SU-DHL-6 (cell line): ENCODE data around the gene PLCL1.

ENCODE experiments used
- H2AFZ ChIP-seq: fragments of 200-600 bp; sonication (generic); 2 replicates; pipeline ENCODE4 v1.6.1; 2014; ENCODE audit warnings: low read depth, mild to moderate bottlenecking, moderate library complexity, mixed read lengths, antibody characterized with exemption, low read length; ENCODE audit not compliant: severe bottlenecking
- H3F3A ChIP-seq: fragments of 200-600 bp; shearing (Covaris generic); 2 replicates; pipeline ENCODE4 v1.6.0; 2016; ENCODE audit warnings: antibody characterized with exemption, mild to moderate bottlenecking; ENCODE audit not compliant: insufficient read depth
- H3K27ac ChIP-seq: fragments of 200-600 bp; sonication (generic); 2 replicates; pipeline ENCODE4 v1.5.1; 2016; ENCODE audit warnings: low read depth, mild to moderate bottlenecking, low read length, moderate library complexity, mixed read lengths
- H3K27me3 ChIP-seq: fragments of 200-600 bp; sonication (generic), shearing (Covaris generic); 2 replicates; pipeline ENCODE4 v1.6.0; 2014; ENCODE audit warnings: mild to moderate bottlenecking, low read length
- H3K36me3 ChIP-seq: fragments of 200-600 bp; sonication (generic); 2 replicates; pipeline ENCODE4 v1.6.1; 2014; ENCODE audit warnings: mild to moderate bottlenecking, low read length, mixed read lengths
- H3K4me2 ChIP-seq: fragments of 300-600, 200-600 bp; shearing (Covaris generic), sonication (generic); 2 replicates; pipeline ENCODE4 v1.6.0; 2014; ENCODE audit warnings: low read length, low read depth, mild to moderate bottlenecking; ENCODE audit not compliant: poor library complexity, severe bottlenecking
- H3K4me3 ChIP-seq: fragments of 200-600 bp; sonication (generic); 2 replicates; pipeline ENCODE4 v1.5.1; 2014; ENCODE audit warnings: antibody characterized with exemption, low read length, mild to moderate bottlenecking, mixed read lengths; ENCODE audit not compliant: insufficient read depth, poor library complexity, severe bottlenecking
- H3K79me2 ChIP-seq: fragments of 200-600 bp; sonication (generic); 2 replicates; pipeline ENCODE4 v1.6.1; 2014; ENCODE audit warnings: mild to moderate bottlenecking, low read length, moderate library complexity; ENCODE audit not compliant: insufficient read depth
- H3K9ac ChIP-seq: fragments of 200-600 bp; sonication (generic); 2 replicates; pipeline ENCODE4 v1.7.0; 2014; ENCODE audit warnings: mild to moderate bottlenecking, low read length
- H3K9me2 ChIP-seq: fragments of 200-600 bp; sonication (generic); replicated peaks from 2 replicates; pipeline ENCODE4 v1.6.1; 2014; ENCODE audit warnings: low read length; ENCODE audit not compliant: insufficient read depth
- H3K9me3 ChIP-seq: fragments of 200-600 bp; sonication (generic); 2 replicates; pipeline ENCODE4 v1.6.1; 2014; ENCODE audit warnings: low read length, mixed read lengths; ENCODE audit not compliant: insufficient read depth
- H4K20me1 ChIP-seq: fragments of 200-600 bp; sonication (generic); 2 replicates; pipeline ENCODE4 v1.6.1; 2014; ENCODE audit warnings: low read depth, mild to moderate bottlenecking, antibody characterized with exemption, low read length, moderate library complexity, mixed read lengths
- CTCF ChIP-seq: fragments of 200-600 bp; sonication (generic); IDR thresholded peaks from one replicate; pipeline ENCODE4 v1.5.1; 2017; ENCODE audit warnings: antibody characterized with exemption, mild to moderate bottlenecking, low read length, moderate library complexity; ENCODE audit not compliant: insufficient read depth, poor library complexity, severe bottlenecking
- EZH2phosphoT487 ChIP-seq: fragments of 200-600 bp; sonication (generic), shearing (Covaris generic); conservative IDR thresholded peaks from 2 replicates; pipeline ENCODE4 v1.6.1; 2018; ENCODE audit warnings: mild to moderate bottlenecking, antibody characterized with exemption, low read length, moderate library complexity, mixed read lengths

PLCL1 gene

DNA sequence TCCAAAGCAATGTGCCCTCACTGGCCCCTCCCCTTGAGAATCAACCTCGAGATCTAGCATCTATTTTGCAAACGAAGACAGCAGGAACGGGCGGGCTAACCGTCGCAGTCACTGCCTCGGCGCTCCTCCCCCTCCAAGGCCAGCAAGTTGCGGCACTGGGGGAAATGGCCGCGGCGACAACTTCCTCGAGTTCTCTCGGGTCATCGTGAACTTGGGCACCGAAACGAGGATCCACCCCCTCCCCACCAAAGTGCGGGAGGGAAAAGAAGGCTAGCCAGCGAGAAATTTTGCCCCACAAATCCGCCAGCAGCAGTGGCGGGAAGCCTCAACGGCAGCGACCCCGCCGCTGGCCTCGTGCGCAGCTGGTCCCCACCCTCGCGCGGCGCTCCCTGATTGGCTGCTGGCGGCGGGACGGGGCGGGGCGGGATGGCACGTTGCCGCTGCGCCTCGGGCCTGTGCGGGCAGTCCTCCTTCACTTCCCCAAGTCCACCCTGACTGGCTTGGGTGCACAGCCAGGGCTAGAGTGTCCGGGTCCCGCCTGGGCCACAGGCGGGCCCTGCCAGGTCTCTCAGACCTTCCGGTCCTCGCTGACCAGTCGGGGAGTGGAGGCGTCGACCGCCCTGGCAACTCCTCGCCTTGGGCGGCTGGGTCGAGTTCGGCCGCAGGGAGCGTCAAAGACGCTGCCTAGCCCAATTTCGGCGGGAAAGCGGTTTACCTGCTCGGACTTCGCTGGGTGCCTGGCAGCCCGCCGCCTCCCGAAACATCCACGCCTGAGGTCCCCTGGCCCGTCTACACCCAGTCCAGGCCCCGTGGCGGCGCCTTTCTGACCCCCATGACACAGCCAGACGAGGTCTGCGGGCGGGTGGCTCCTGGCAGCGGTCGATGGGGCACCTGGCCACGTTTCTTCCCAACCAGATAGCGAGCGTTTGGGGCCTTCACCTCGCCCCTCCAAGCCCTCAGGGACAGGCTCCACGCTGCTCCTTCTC is 19.1 kb upstream of the PLCL1 start, which contains the start of gene BOLL:
Gene BOLL, minus strand, starts transcription at position 364 of the 986 bp plus-strand sequence. CDS start 3,469 bp downstream, outside the sequence.
- Histone ChIP-seq H4K20me1 (no peaks in the 10 kb centered on the region), H2AFZ (no peak within 1 kb of the TSS), H3K27me3 (no peaks in the 10 kb centered on the region), H3K9me2 (no peaks in the 10 kb centered on the region), H3K4me2 (no peak within 1 kb of the TSS), H3K9ac (no peak within 1 kb of the TSS), H3K27ac (no peak within 1 kb of the TSS), H3F3A (no peaks in the 10 kb centered on the region), H3K36me3 (no peaks in the 10 kb centered on the region), H3K4me3 (no peak within 1 kb of the TSS), H3K9me3 (no peaks in the 10 kb centered on the region), H3K79me2 (no peaks in the 10 kb centered on the region)
- TF ChIP-seq EZH2phosphoT487 = no peak
- TF ChIP-seq CTCF = no peak

DNA sequence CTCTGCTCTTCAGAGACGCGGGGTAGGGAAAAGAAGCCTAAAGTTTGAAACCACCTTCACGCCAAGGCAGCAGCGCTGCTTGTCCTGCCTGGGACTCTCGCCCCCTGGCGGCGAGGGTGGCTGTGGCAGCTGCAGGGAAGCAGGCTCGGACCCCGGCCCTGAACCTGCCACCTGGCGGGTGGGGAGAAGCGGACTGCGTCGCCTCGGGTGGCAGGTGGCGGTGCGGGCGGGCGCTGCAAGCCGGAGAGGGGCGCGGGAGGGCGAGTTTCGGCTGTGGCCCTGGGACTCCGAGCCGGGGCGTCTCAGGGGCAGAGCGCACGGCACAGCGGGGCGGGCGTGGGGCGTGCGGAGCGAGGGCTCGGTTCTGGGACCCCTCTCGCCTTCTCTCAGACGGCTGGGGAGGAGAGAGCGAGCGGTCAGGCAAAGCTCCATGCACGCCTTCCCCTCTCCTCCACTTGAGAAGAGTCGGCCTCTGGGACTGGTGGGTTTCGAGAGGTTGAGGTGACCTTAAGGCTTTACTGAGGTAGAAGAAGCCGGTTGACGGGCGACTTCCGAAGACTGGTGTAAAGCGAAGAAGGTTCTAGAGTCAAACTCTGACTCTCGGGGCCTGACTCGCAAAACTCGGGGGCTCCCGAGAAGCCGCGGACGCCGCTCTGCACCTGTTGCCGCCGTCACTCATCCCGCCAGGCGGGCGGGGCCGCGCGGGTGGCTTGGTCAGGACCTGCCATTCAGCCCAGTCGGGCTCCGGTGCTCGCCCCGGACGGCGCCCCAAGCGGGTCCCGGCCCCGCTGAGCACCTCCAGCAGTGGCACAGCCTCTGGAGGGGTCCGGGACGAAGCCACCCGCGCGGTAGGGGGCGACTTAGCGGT is 18.1 kb upstream of the PLCL1 start:
- no peaks in the 10 kb centered on the region for H3F3A ChIP-seq
- TF ChIP-seq CTCF (no peak), EZH2phosphoT487 (no peak)
- no peaks in the 10 kb centered on the region for H3K36me3 ChIP-seq
- H3K27me3 ChIP-seq = no peaks in the 10 kb centered on the region
- no peak overlapping the region for H3K9ac ChIP-seq
- H3K27ac ChIP-seq = no peak overlapping the region
- H3K4me2 ChIP-seq = no peak overlapping the region
- no peaks in the 10 kb centered on the region for H4K20me1 ChIP-seq
- no peak overlapping the region for H3K4me3 ChIP-seq
- H2AFZ ChIP-seq = no peak overlapping the region
- H3K9me2 ChIP-seq = no peaks in the 10 kb centered on the region
- no peaks in the 10 kb centered on the region for H3K79me2 ChIP-seq
- H3K9me3 ChIP-seq = no peaks in the 10 kb centered on the region

DNA sequence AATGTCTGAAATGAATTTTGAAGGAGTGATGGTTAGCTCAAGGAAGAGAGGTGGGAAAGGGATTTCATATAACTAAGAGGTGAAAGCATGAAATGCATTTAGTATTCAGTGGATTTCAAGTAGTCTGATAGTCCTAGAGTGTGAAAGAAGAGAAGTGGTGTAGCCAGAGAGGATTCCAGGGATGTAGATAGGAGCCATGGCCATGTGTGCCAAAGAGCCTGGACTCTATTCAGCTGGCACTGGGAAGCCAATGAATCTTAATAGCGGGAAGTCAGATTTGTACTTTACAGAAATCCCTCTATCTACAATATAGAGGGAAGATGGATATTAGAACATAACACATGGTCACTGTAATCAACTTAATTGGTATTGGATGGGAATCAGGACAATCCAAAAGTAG is 10.9 kb upstream of the PLCL1 start:
- TF ChIP-seq EZH2phosphoT487 = no peak
- no peak for TF ChIP-seq CTCF
- Histone ChIP-seq H3K4me2 (no peak overlapping the region), H3K4me3 (no peak overlapping the region)

More for the DNA sequence above, 10.9 kb upstream of the PLCL1 start:
- Histone ChIP-seq H3K27ac (no peak overlapping the region), H3F3A (no peaks in the 10 kb centered on the region), H4K20me1 (no peaks in the 10 kb centered on the region), H3K36me3 (no peaks in the 10 kb centered on the region), H2AFZ (no peak overlapping the region), H3K9ac (no peak overlapping the region), H3K27me3 (no peaks in the 10 kb centered on the region), H3K9me2 (no peaks in the 10 kb centered on the region), H3K79me2 (no peaks in the 10 kb centered on the region), H3K9me3 (no peaks in the 10 kb centered on the region)
